HG02678 (cell line): ENCODE data around the gene ENTR1.

ENCODE experiments used
- ATAC-seq: cut with Tn5 transposase; IDR thresholded peaks from one replicate; pipeline ENCODE4 v1.9.1; 2021; ENCODE audit warnings: mild to moderate bottlenecking, moderate library complexity; ENCODE audit not compliant: unreplicated experiment

Gene ENTR1

DNA sequence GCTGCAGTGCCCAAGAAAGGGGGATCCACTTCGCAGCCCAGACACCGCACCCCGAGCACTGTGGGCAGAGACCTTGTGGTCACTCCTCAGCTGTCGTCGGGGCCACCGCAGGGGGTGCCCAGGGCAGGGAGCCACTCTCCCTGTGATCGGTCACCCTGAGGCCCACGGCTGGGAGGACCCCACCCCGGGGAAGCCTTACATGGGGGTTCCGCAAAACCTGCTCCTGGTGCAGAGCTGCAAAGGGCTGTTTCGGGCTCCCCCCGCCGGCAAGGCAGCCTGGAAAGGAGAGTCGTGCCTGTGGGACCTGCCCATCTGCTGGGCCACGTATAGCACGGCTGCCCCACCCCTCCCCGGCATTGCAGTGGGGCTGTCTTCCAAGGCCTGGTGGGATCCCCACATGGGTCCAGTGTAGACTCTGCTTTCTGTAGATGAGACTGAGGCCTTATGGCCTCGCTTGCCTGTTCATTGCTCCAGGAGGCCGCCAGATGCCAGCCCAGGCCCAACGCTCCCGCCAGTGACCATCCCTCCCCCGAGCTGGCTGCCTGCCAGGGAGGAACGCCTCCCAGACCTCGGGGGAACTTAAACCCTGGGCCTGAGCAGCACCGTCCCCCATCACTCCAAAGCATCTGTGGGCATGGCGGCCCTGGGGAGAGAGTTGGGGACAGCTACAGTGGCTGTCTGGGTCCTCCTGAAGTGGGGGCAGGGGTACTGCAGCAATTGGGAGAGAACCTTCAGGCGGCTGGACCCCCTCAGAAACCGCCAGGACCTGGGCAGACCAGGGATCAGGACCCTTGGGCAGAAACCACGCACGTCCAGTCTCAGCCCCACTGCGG, 45.3 kb downstream of the ENTR1 start:
- no peak for ATAC-seq

GRCh38 chr9:136363949-136364748, 46.3 kb downstream of the ENTR1 start:
- ATAC-seq, result no peak

DNA sequence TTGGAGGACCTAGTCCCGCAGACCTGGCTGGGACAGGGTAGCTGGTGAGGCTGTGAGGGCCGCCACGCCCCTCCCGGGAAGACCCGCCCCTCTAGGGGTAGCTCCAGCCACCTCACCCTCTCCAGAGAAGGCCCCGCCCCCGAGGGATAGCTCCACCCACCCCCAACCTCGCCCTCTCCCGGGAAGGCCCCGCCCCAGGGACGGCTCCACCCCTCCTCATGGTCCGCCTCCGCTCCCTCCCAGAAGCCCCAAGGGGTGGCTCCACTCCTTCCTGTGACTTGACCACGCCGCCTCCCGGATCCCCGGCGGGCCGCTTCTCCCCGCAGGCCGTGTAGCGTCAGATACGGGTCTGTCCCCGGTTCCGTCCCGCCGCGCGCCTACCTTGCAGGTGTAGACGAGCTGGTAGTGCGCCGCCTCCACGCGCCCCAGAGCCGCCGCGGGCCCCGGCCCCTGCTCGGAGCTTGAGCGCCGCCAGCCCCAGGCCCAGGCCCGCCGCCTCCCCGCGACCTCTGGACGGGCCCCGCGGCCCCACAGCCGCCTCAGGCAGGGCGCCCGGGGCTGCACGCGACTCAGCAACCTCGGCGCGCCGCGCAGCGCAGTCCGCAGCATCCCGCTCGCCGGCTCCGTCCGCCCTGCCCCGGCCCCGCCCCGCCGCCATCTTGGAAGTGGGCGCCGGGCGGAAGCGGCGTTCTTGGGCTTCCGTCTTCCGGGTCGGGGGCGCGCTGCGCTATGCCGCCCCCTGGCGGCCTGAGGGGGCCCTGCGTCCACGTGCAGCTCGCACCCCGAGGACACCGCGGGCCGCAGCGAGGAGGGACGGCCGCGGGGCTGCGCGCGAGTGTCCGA, 47.1 kb downstream of the ENTR1 start, which contains the start of gene DNLZ:
Gene DNLZ (minus strand): TSS at position 639 of the 843 bp plus-strand sequence. CDS start 30 bp downstream, at position 609.
- ATAC-seq, result peak; percentile 80

DNA sequence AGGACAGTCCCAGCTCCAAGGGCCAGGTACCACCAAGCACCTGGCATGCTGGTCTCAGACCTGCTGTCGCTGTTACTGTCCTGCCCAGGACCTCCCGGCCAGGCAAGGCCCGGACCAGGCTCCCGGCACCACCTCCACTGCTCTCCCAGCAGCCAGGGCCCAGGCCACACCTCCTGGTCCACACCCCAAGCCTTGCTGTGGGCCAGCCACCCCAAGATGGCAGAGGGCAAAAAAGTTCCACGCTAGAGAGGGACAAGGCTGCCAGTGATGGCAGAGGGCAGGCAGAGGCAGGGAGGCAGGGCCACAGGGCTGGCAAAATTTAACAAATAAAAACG, 48.0 kb downstream of the ENTR1 start:
- no peak for ATAC-seq

DNA sequence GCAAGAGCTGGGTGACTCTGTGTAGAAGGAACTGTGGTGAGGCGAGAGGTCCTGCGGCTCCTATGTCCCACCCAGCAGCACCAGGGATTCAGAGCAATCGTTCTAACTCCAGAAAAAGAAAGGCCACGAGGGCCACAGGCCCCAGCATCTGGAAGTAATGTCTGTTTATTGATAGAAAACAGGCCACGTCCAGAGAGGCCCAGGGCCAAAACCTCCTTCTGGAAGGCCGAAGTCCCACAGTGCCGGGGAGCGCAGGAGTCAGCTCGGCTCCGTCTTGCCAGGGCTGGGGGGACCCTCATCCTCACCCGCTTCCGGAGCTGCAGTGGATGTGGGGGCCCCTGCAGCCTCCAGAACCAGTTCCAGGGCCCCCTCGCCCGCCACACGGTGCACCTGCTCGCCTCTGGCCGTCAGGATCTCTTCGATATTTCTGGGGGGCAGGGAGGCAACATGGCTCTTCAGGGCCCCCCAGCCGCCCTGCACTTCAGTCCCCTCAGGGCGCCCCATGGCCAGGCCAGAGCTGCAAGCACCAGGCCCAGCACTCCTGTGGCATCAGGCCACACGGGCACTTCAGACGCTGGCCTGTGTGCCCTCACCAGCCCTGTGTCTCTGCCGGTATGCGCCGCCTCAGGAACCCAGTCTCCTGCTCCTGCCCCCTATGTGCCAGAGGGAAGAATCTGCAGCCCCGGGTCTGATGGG, 48.5 kb downstream of the ENTR1 start:
- no peak for ATAC-seq

- ATAC-seq, result no peak
These were observed 49.2 kb downstream of the ENTR1 start for GRCh38 chr9:136361047-136361753.

GRCh38 chr9:136359774-136360718, 50.4 kb downstream of the ENTR1 start:
- ATAC-seq, result no peak

GRCh38 chr9:136358888-136359287, 51.5 kb downstream of the ENTR1 start:
- no peak for ATAC-seq

DNA sequence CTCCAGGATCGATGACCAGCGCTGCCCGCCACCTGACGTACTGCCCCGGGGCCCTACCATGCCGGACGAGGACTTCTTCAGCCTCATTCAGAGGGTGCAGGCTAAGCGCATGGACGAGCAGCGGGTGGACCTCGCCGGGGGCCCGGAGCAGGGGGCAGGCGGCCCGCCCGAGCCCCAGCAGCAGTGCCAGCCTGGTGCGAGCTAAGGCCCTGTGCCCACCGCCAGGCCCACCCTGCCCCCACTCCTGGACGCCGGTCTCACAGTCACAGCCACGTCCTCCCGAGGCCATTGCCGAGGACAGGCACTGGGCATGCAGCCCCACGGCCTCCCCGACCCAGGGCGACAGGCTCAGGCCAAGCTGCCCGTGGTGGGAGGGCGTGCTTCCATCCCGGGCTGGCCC, 52.4 kb downstream of the ENTR1 start:
- ATAC-seq, result no peak

DNA sequence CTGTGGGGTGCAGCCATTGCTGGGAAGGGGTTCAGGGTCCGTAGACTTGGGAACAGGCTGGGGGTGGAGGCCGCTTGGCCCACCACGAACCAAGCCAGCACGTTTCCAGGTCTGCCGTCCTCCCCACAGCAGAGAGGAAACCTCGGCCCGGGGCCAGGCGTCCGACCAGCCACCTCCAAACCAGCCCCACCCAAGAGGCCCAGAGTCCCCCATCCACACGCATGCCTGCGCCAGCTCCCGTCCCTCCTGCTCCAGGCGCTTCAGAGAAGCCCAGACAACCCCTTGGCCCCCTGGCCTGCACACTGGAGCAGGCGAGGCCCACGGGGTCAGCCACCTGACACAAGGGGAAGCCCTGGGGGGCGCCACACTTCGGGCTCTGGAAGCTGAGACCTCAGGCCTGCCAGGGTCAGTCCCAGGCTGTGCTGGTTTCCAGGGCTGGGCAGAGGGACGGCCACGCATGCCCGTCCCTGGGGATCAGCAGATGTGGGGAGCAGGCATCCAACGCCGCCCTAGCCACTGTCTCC, 53.1 kb downstream of the ENTR1 start:
- ATAC-seq, result no peak

GRCh38 chr9:136355616-136356557, 54.5 kb downstream of the ENTR1 start:
- no peak for ATAC-seq

DNA sequence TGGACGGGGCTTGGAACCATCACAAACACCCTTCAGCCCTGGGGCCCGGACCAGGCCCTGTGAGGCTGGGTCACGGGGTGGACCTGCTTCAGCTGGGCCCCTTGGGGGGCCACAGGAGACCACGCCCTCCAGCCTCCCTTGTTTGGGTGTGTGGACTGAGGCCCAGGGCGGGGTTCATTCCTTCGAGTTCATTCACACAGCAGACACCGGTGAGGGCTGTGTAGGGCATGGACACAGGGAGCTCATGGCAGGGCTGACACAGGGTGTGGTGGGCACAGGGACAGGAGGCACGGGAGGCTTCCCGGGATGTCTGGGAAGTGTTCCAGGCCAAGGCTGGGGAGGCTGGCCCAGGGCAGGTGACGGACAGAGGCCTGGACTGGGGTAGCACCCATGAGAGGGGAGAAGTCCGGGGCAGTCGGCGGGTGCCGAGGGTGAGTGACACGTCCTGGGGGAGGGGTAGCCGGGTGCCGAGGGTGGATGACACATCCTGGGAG, 55.8 kb downstream of the ENTR1 start:
- no peak for ATAC-seq

- no peak for ATAC-seq
These were observed 56.5 kb downstream of the ENTR1 start for GRCh38 chr9:136353757-136354488.

GRCh38 chr9:136353088-136353487, 57.3 kb downstream of the ENTR1 start:
- ATAC-seq, result no peak

DNA sequence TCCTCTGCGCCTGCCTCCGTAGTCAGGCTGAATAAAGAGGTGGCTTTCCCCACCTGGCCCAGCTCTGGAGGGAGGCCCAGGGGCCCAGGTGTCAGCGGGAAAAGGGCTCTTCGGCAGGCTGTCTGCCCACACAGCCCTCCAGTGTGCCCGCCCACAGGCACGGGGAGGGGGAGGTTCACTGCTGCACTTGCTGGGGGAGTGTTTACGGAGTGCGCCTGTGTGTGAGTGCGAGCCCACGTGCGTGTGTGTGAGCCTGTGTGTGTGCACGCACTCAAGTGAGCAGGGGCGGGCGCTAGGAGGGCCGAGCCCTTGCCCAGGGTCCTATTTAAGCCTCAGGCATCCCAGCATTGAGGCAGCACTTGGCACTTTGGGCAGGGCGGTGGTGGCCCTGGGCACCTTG, 57.7 kb downstream of the ENTR1 start:
- no peak for ATAC-seq
